ENCODE measurements around the gene MPPED1. TPM values are rescaled to one million over a fixed set of nuclear protein-coding genes. Genes with fewer than 3 reads are reported as not detected.

The MPPED1 gene
- total and polyA plus RNA-seq, 4 donors = 0.89 to 6.5 (median 4.1) TPM

DNA sequence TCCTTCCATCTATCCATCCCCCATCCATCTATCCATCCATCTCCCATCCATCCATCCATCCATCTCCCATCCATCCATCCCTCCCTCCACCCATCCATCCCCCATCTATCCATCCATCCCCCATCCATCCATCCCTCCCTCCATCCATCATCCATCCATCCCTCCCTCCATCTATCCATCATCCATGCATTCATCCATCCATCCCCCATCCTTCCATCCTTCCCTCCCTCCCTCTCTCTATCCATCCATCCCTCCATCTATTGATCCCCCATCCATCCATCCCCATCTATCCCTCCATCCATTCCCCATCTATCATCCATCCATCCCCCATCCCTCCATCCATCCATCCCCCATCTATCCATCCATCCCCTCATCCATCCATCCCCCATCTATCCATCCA lies 96.7 kb downstream of the MPPED1 start:
- Histone ChIP-seq H3K9me3 (ENCODE audit: control insufficient read depth in 4 of 4, low read length in 3 of 4) (no peaks in the 10 kb centered on the region), H3K4me1 (ENCODE audit: control insufficient read depth in 4 of 4, insufficient read depth in 4 of 4, low read length in 3 of 4) (no peaks in the 10 kb centered on the region), H3K27ac (ENCODE audit: low read depth in 1 of 2, low read length in 2 of 2) (no peak overlapping the region), H3K36me3 (ENCODE audit: control insufficient read depth in 4 of 4, insufficient read depth in 3 of 4, low read depth in 1 of 4, low read length in 3 of 4) (peaks cover 0 to 22% (median 7%) of the 10 kb centered on the region in 4 donors), H3K9ac (ENCODE audit: low read depth in 1 of 2, low read length in 2 of 2) (no peak overlapping the region), H3K4me3 (ENCODE audit: low read depth in 1 of 3, low read length in 3 of 3) (no peak overlapping the region), H3K27me3 (ENCODE audit: control insufficient read depth in 4 of 4, insufficient read depth in 4 of 4, low read length in 3 of 4) (no peaks in the 10 kb centered on the region)
- no peak for DNase-seq (ENCODE audit: low spot score)
- TF ChIP-seq SP1 (IDR thresholded peaks at IDR 0.05) (no peak), HNF4A (conservative IDR thresholded peaks at IDR 0.05) (no peak), MAX (IDR thresholded peaks at IDR 0.05) (no peak), YY1 (IDR thresholded peaks at IDR 0.05) (no peak), TAF1 (conservative IDR thresholded peaks at IDR 0.05) (no peak), REST (IDR thresholded peaks at IDR 0.05) (no peak), EGR1 (IDR thresholded peaks at IDR 0.05; ENCODE audit: low read depth in 2 of 2) (no peak)
- TF ChIP-seq, protein P1, sequence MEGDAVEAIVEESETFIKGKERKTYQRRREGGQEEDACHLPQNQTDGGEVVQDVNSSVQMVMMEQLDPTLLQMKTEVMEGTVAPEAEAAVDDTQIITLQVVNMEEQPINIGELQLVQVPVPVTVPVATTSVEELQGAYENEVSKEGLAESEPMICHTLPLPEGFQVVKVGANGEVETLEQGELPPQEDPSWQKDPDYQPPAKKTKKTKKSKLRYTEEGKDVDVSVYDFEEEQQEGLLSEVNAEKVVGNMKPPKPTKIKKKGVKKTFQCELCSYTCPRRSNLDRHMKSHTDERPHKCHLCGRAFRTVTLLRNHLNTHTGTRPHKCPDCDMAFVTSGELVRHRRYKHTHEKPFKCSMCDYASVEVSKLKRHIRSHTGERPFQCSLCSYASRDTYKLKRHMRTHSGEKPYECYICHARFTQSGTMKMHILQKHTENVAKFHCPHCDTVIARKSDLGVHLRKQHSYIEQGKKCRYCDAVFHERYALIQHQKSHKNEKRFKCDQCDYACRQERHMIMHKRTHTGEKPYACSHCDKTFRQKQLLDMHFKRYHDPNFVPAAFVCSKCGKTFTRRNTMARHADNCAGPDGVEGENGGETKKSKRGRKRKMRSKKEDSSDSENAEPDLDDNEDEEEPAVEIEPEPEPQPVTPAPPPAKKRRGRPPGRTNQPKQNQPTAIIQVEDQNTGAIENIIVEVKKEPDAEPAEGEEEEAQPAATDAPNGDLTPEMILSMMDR (IDR thresholded peaks at IDR 0.05; ENCODE audit: low read depth, low read length, missing input control) = no peak

GRCh38 chr22:43509337-43509736 lies 97.5 kb downstream of the MPPED1 start:
- Histone ChIP-seq H3K27ac (ENCODE audit: low read depth in 1 of 2, low read length in 2 of 2) (no peak overlapping the region), H3K4me3 (ENCODE audit: low read depth in 1 of 3, low read length in 3 of 3) (no peak overlapping the region), H3K9me3 (ENCODE audit: control insufficient read depth in 4 of 4, low read length in 3 of 4) (no peaks in the 10 kb centered on the region), H3K27me3 (ENCODE audit: control insufficient read depth in 4 of 4, insufficient read depth in 4 of 4, low read length in 3 of 4) (no peaks in the 10 kb centered on the region), H3K4me1 (ENCODE audit: control insufficient read depth in 4 of 4, insufficient read depth in 4 of 4, low read length in 3 of 4) (no peaks in the 10 kb centered on the region), H3K36me3 (ENCODE audit: control insufficient read depth in 4 of 4, insufficient read depth in 3 of 4, low read depth in 1 of 4, low read length in 3 of 4) (peaks cover 0 to 18% (median 4%) of the 10 kb centered on the region in 4 donors), H3K9ac (ENCODE audit: low read depth in 1 of 2, low read length in 2 of 2) (no peak overlapping the region)
- DNase-seq (ENCODE audit: low spot score) = no peak
- 91% methylated on average over 2 of the region's 2 CpGs for WGBS
- no peak for TF ChIP-seq NR2F2 (IDR thresholded peaks at IDR 0.05)
- TF ChIP-seq FOXA1 (IDR thresholded peaks at IDR 0.05) = no peak
- no peak for TF ChIP-seq EGR1 (IDR thresholded peaks at IDR 0.05; ENCODE audit: low read depth in 2 of 2)
- no peak for TF ChIP-seq JUND (IDR thresholded peaks at IDR 0.05)
- TF ChIP-seq, protein P1 (IDR thresholded peaks at IDR 0.05; ENCODE audit: low read depth, low read length, missing input control) = no peak
- TF ChIP-seq SP1 (IDR thresholded peaks at IDR 0.05) = no peak
- no peak for TF ChIP-seq ATF3 (IDR thresholded peaks at IDR 0.05)
- TF ChIP-seq YY1 (IDR thresholded peaks at IDR 0.05) = no peak
- no peak for TF ChIP-seq GABPA (IDR thresholded peaks at IDR 0.05 in 1 of 2, conservative IDR thresholded peaks at IDR 0.05 in 1 of 2)
- TF ChIP-seq RXRA (IDR thresholded peaks at IDR 0.05) = no peak
- TF ChIP-seq TAF1 (conservative IDR thresholded peaks at IDR 0.05) = no peak
- no peak for TF ChIP-seq HNF4G (IDR thresholded peaks at IDR 0.05)
- TF ChIP-seq RAD21 (IDR thresholded peaks at IDR 0.05) = no peak
- no peak for TF ChIP-seq FOXA2 (IDR thresholded peaks at IDR 0.05)

All from liver (tissue), 9 donors.